Transverse colon (tissue), 4 donors: ENCODE results near the gene ABCC1. TPM values are rescaled to one million over a fixed set of nuclear protein-coding genes. Genes with fewer than 3 reads are reported as not detected.
A peak's percentile ranks its signal among the peaks of the same experiment; 100 is the strongest.

Experiments
- DNase-seq: peaks from one replicate; pipeline ENCODE4 v3.0.0-alpha.2; 2019
- H3K27ac ChIP-seq, 4 donors: fragments of 200-600 bp; sonication (generic); 2 replicates each; pipeline ENCODE4 v1.5.1; 2016 to 2018; ENCODE audit warnings: inconsistent platforms in 4 of 4
- H3K27me3 ChIP-seq: fragments of 200-600 bp; sonication (generic); 2 replicates; pipeline ENCODE4 v1.5.1; 2017; ENCODE audit warnings: inconsistent platforms
- H3K36me3 ChIP-seq, 4 donors: fragments of 200-600 bp; sonication (generic); 2 replicates each; pipeline ENCODE4 v1.5.1; 2017 to 2019; ENCODE audit warnings: inconsistent platforms in 4 of 4
- H3K4me1 ChIP-seq, 4 donors: fragments of 200-600 bp; sonication (generic); 2 replicates each; pipeline ENCODE4 v1.5.1; 2017 to 2020; ENCODE audit warnings: inconsistent platforms in 4 of 4
- H3K4me3 ChIP-seq, 4 donors: fragments of 200-600 bp; sonication (generic); 1 replicate in 1 of 4; 2 replicates in 3 of 4; pipeline versions ENCODE4 v1.5.1 to v1.6.1; 2017 to 2019; ENCODE audit warnings: inconsistent platforms in 4 of 4
- H3K9me3 ChIP-seq, 2 donors: fragments of 200-600 bp; sonication (generic); 2 replicates each; pipeline ENCODE4 v1.5.1; 2017 to 2019; ENCODE audit warnings: inconsistent platforms in 2 of 2
- EP300 ChIP-seq: sonication (generic); formaldehyde crosslinking; IDR thresholded peaks from one replicate; pipeline ENCODE4 v1.6.1; 2017; ENCODE audit warnings: antibody characterized with exemption, low read depth
- POLR2A ChIP-seq: fragments of 450-650 bp; IDR thresholded peaks from one replicate; pipeline ENCODE4 v1.6.1; 2016; ENCODE audit warnings: antibody characterized with exemption, mild to moderate bottlenecking, moderate library complexity
- POLR2AphosphoS5 ChIP-seq, 3 donors: sonication (generic); formaldehyde crosslinking; IDR thresholded peaks; one replicate each; pipeline ENCODE4 v1.6.1; 2016; ENCODE audit warnings: antibody characterized with exemption in 3 of 3
- WGBS, 2 donors: methylation state at CpG; one replicate each; pipeline ENCODE4 v1.1.5; 2018; ENCODE audit warnings: low coverage in 1 of 2; 5-methylcytosine and 5-hydroxymethylcytosine counted together
- in situ Hi-C, 4 donors: fragments of 200-750 bp; cut with MboI; loops; one replicate each; pipeline versions ENCODE4 v1.15.0 to v1.15.1; 2017; ENCODE audit warnings: low sequenced_read_pairs in 3 of 4, low pct_ligation_motif_present in 1 of 4, low pct_unique_long_range_greater_than_20kb in 1 of 4
- intact Hi-C: fragments of 100-400 bp; cut with DNase I; formaldehyde crosslinking; loops from one replicate; pipeline ENCODE4 v1.15.1; 2023; ENCODE audit warnings: low total_unique reads
- total RNA-seq, 4 donors: library from RNA; depleted of rRNA; stranded (reverse); fragments of >200 nt; gene quantifications; one replicate each; pipeline ENCODE4 v1.1.0, GENCODE V29; 2016
- TF ChIP-seq, protein P1 (sequence below), 5 experiments: fragments of 200-600 bp in 3 of 5; fragments of 450-650 bp in 2 of 5; sonication (generic) in 3 of 5; IDR thresholded peaks; 1 replicate in 2 of 5; 2 replicates in 3 of 5; pipeline ENCODE4 v1.5.1; 2016 to 2017; ENCODE audit warnings: antibody characterized with exemption in 5 of 5, inconsistent platforms in 3 of 5, mild to moderate bottlenecking in 2 of 5, moderate library complexity in 1 of 5

The ABCC1 gene
- total RNA-seq: 10 to 100 TPM; 17.1 to 67.3 (median 36.9) TPM

DNA sequence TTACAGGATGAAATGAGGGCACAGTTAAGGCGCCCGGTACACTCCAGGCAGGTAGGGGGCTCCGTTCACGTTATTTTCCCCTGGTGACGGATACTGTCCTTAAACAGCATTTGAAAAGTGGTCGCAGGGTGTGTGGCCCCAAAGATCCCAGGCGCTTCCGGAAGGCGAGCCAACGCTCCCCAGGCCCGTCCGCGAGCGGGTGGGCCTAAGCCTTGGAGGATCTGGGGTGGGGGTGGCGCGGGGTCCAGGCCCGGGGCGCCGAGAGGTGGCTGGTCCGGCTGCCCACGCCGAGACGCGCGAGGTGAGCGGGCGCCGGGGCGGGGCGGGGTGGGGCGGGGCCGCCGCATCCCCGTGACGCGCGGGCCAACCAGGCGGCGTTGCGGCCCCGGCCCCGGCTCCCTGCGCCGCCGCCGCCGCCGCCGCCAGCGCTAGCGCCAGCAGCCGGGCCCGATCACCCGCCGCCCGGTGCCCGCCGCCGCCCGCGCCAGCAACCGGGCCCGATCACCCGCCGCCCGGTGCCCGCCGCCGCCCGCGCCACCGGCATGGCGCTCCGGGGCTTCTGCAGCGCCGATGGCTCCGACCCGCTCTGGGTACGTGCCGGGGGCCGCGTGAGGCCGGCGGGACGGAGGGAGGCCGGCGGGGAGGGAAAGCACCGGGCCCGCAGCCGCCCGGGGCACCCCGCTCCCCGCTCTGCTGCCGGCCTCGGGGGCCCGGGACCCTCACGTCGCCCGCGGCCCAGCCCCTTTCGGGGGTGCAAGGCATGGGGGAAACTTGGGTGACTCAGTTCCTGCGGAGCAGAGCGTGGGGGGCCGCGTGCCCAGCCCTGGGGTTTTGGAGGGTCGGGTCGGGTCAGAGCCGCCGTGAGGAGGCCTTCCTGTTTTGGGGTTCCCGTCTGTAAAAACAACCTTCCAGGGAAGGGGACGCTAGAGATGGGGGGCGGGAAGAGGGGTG is at the start of gene ABCC1:
TSS of gene ABCC1 (plus strand) at position 407 of the 951 bp plus-strand sequence. CDS start at position 543, 136 bp downstream.
- intact Hi-C loops (loop anchor here (10.0 kb wide), 1 partner anchor 95 kb away; the partner anchor contains the start of gene MYH11), in situ Hi-C loops (no loop called here)
- no peaks in the 10 kb centered on the region for H3K9me3 ChIP-seq
- H3K27ac ChIP-seq: peak within 1 kb of the TSS; percentile 84 to 94 (median 90)
- TF ChIP-seq, protein P1, sequence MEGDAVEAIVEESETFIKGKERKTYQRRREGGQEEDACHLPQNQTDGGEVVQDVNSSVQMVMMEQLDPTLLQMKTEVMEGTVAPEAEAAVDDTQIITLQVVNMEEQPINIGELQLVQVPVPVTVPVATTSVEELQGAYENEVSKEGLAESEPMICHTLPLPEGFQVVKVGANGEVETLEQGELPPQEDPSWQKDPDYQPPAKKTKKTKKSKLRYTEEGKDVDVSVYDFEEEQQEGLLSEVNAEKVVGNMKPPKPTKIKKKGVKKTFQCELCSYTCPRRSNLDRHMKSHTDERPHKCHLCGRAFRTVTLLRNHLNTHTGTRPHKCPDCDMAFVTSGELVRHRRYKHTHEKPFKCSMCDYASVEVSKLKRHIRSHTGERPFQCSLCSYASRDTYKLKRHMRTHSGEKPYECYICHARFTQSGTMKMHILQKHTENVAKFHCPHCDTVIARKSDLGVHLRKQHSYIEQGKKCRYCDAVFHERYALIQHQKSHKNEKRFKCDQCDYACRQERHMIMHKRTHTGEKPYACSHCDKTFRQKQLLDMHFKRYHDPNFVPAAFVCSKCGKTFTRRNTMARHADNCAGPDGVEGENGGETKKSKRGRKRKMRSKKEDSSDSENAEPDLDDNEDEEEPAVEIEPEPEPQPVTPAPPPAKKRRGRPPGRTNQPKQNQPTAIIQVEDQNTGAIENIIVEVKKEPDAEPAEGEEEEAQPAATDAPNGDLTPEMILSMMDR (IDR thresholded peaks at IDR 0.05): no peak
- TF ChIP-seq POLR2AphosphoS5 (IDR thresholded peaks at IDR 0.05) (no peak), POLR2A (no peak), EP300 (no peak)
- DNase-seq: peak; percentile 57
- H3K4me3 ChIP-seq: peak within 1 kb of the TSS; percentile 73 to 95 (median 84)
- 0% methylated on average over 61 of the region's 112 CpGs; no CpG with 5 or more reads in 1 of the 2 donors for WGBS, 2 donors
- H3K4me1 ChIP-seq: peaks cover 0 to 53% (median 34%) of the 10 kb centered on the region in 4 donors
- H3K27me3 ChIP-seq: no peaks in the 10 kb centered on the region
- H3K36me3 ChIP-seq: no peaks in the 10 kb centered on the region

DNA sequence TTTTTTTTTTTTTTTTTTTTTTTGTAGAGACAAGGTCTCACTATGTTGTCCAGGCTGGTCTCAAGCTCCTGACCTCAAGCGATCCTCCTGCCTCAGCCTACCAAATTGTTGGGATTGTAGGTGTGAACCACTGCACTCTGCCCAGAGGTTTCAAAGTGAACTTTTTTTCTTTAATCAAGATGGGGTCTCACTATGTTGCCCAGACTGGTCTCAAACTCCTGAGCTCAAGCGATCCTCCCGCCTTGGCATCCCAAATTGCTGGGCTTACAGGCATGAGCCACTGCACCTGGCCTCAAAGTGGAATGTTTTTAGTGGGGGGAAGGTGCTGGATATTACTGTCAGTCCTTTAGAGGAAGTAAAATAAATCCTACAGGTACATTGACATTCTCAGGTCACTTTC is 49.1 kb upstream of the ABCC1 start:
- H3K9me3 ChIP-seq: no peaks in the 10 kb centered on the region
- in situ Hi-C loops: no loop called here
- intact Hi-C loops: no loop called here
- WGBS, 2 donors: 96% methylated on average over 3 of the region's 3 CpGs; no CpG with 5 or more reads in 1 of the 2 donors
- H3K4me3 ChIP-seq: no peak overlapping the region
- TF ChIP-seq EP300: no peak
- TF ChIP-seq POLR2AphosphoS5 (IDR thresholded peaks at IDR 0.05): no peak
- TF ChIP-seq POLR2A: no peak
- TF ChIP-seq, protein P1 (IDR thresholded peaks at IDR 0.05): no peak
- H3K27ac ChIP-seq: no peak overlapping the region
- H3K36me3 ChIP-seq: no peaks in the 10 kb centered on the region
- H3K4me1 ChIP-seq: peaks cover 0 to 3% (median 0%) of the 10 kb centered on the region in 4 donors
- no peaks in the 10 kb centered on the region for H3K27me3 ChIP-seq
- no peak for DNase-seq

- H3K27ac ChIP-seq: no peak overlapping the region
- WGBS, 2 donors: 77% methylated on average over 5 to 6 of the region's 6 CpGs
- no peaks in the 10 kb centered on the region for H3K36me3 ChIP-seq
- intact Hi-C loops: no loop called here
- no peak overlapping the region for H3K4me3 ChIP-seq
- TF ChIP-seq, protein P1 (IDR thresholded peaks at IDR 0.05): no peak
- TF ChIP-seq EP300 (no peak), POLR2A (no peak), POLR2AphosphoS5 (IDR thresholded peaks at IDR 0.05) (no peak)
- no peaks in the 10 kb centered on the region for H3K9me3 ChIP-seq
- H3K27me3 ChIP-seq: no peaks in the 10 kb centered on the region
- DNase-seq: no peak
- peaks cover 0 to 3% (median 0%) of the 10 kb centered on the region in 4 donors for H3K4me1 ChIP-seq
- in situ Hi-C loops: no loop called here
Measured at GRCh38 chr16:15900901-15901500, 48.4 kb upstream of the ABCC1 start.

DNA sequence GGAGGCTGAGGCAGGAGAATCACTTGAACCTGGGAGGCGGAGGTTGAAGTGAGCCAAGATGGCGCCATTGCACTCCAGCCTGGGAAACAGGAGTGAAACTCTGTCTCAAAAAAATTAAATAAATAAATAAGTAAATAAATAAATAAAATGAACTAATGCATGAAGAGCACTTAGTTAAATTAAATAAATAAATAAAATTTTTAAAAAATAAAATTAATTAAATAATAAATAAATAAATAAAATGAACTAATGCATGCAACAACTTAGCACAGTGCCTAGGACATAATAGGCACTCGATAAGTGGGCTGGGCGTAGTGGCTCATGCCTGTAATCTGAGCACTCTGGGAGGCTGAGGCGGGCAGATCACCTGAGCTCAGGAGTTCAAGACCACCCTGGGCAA is 45.5 kb upstream of the ABCC1 start:
- H3K4me1 ChIP-seq: peaks cover 0 to 3% (median 0%) of the 10 kb centered on the region in 4 donors
- no peaks in the 10 kb centered on the region for H3K27me3 ChIP-seq
- in situ Hi-C loops: no loop called here
- H3K27ac ChIP-seq: no peak overlapping the region
- no peaks in the 10 kb centered on the region for H3K36me3 ChIP-seq
- intact Hi-C loops: no loop called here
- no peaks in the 10 kb centered on the region for H3K9me3 ChIP-seq
- DNase-seq: no peak
- TF ChIP-seq EP300: no peak
- no peak for TF ChIP-seq POLR2A
- no peak for TF ChIP-seq POLR2AphosphoS5 (IDR thresholded peaks at IDR 0.05)
- TF ChIP-seq, protein P1 (IDR thresholded peaks at IDR 0.05): no peak
- WGBS, 2 donors: 93 to 95% methylated on average over 5 of the region's 5 CpGs
- no peak overlapping the region for H3K4me3 ChIP-seq
